GM12875 (cell line): ENCODE measurements around the gene DPP9.
"Not testable (repeated sequence)": the region's sequence is repeated elsewhere in the genome, so short reads cannot be mapped to it uniquely, and the experiment has no call there.

Experiments
- H3K4me3 ChIP-seq: one replicate; pipeline ENCODE4 v1.5.1; 2011; ENCODE audit warnings: low read depth, low read length, control low read depth
- TF ChIP-seq, protein P1 (sequence below): IDR thresholded peaks from 2 replicates; pipeline ENCODE4 v1.5.1; 2011; ENCODE audit warnings: low read depth, mild to moderate bottlenecking, control low read depth, inconsistent platforms, low read length, moderate library complexity, borderline replicate concordance; ENCODE audit not compliant: insufficient read depth

DPP9 gene

DNA sequence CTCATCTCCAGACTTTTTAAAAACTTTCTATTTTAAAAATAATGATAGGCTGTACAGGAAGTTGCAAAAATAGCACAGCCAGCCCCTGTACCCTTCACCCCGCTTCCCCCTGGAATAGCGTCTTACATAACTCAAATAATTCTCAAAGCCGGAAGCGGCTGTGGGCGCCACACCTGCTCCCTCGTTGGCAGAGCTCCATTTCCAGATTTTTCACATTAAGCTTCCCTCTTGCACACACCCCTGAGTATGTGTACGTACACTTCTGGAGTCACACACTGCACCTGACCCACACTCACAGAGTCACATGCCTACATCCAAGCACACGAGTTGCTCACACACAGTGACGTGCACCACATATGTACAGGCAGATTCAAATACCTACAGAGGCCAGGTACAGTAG is 24.9 kb upstream of the DPP9 start:
- TF ChIP-seq, protein P1, sequence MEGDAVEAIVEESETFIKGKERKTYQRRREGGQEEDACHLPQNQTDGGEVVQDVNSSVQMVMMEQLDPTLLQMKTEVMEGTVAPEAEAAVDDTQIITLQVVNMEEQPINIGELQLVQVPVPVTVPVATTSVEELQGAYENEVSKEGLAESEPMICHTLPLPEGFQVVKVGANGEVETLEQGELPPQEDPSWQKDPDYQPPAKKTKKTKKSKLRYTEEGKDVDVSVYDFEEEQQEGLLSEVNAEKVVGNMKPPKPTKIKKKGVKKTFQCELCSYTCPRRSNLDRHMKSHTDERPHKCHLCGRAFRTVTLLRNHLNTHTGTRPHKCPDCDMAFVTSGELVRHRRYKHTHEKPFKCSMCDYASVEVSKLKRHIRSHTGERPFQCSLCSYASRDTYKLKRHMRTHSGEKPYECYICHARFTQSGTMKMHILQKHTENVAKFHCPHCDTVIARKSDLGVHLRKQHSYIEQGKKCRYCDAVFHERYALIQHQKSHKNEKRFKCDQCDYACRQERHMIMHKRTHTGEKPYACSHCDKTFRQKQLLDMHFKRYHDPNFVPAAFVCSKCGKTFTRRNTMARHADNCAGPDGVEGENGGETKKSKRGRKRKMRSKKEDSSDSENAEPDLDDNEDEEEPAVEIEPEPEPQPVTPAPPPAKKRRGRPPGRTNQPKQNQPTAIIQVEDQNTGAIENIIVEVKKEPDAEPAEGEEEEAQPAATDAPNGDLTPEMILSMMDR, result no peak
- no peak overlapping the region for H3K4me3 ChIP-seq

- H3K4me3 ChIP-seq, result no peak overlapping the region
- TF ChIP-seq, protein P1, result no peak
These were observed 24.5 kb upstream of the DPP9 start for GRCh38 chr19:4748185-4748584.

DNA sequence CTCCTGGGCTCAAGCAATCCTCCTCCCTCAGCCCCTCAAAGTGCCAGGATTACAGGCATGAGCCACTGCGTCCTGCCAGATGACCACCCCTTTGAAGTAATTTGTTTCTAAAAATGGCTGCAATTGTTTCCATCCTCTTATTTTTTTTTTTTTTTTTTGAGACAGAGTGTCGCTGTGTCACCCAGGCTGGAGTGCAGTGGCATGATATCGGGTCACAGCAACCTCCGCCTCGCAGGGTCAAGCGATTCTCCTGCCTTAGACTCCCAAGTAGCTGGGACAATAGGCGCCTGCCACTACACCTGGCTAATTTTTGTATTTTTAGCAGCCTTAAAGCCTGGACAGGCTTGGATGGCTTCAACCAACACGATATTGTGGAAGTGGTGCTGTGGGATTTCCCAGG is 22.3 kb upstream of the DPP9 start:
- TF ChIP-seq, protein P1, result no peak

DNA sequence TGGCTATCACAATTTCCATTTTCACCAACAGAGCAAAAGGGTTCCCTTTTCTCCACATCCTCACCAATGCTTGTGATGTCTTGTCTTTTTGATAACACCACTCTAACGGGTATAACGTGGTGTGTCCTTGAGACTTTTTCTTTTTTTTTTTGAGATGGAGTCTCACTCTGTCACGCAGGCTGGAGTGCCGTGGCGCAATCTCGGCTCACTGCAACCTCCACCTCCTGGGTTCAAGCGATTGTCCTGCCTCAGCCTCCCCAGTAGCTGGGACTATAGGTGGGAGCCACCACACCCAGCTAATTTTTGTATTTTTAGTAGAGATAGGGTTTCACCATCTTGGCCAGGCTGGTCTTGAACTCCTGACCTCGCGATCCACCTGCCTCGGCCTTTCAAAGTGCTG is 21.5 kb upstream of the DPP9 start:
- H3K4me3 ChIP-seq, result not testable (repeated sequence)

More for the DNA sequence above, 22.3 kb upstream of the DPP9 start:
- no peak overlapping the region for H3K4me3 ChIP-seq

GRCh38 chr19:4744451-4745174 is 21.0 kb upstream of the DPP9 start:
- TF ChIP-seq, protein P1, result no peak
- H3K4me3 ChIP-seq, result no peak overlapping the region

DNA sequence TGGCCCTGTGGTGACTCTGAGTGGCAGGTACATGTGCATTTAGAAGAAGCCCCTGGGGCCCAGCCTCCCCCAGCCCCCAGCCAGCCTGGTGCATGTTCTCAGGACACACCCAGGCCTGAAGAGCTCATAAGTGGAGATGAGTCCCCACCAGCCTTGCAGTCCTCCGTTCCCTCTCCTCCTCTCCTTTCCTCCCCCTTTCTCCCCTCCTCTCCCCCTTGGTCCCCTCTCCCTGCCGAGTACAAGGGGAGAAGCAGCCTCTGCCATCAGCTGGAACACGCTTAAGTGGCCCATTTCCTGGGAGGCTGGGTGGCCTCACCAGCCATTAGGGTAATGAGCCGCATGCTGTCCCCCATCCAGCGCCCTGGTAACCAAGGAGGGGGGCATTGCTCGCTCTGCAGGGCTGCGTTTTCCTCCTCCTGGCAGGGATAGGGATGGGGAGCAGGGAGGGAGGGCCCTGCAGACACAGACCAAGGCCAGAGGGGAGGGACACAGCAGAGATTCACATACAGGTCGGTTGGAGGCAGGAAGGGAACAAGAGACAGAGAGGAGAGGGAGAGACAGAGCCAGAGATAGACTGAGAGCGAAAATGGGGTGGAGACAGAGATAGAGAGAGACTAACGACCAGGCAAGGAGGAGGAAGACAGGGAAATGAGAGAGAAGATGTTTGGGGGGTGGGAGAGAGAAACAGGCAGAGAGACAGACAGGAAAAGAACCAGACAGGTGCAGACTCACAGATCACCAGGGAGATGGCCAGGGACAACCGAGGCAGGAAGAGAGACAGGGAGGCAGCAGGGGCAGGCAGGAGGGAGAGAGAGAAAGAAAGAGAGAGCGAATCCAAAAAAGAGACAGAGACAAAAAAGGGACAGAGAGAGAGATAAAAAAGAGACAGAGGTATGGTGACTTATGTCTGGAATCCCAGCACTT is 19.3 kb upstream of the DPP9 start:
- H3K4me3 ChIP-seq, result no peak overlapping the region
- TF ChIP-seq, protein P1, result no peak

GRCh38 chr19:4740092-4740491 is 16.4 kb upstream of the DPP9 start:
- no peak overlapping the region for H3K4me3 ChIP-seq
- TF ChIP-seq, protein P1, result no peak
